Type B pancreatic cell (in vitro differentiated cells): ENCODE measurements around the gene GRK1. TPM values are rescaled to one million over a fixed set of nuclear protein-coding genes. Genes with fewer than 3 reads are reported as not detected.
A peak's percentile ranks its signal among the peaks of the same experiment; 100 is the strongest.

ENCODE experiments used
- DNase-seq: peaks from one replicate; pipeline ENCODE4 v3.0.0; 2021; ENCODE audit warnings: mixed read lengths; ENCODE audit not compliant: unreplicated experiment; ENCODE audit errors: extremely low spot score
- H3K27ac Mint-ChIP-seq: 2 replicates; pipeline ENCODE4 v1.8.0; 2021; ENCODE audit warnings: mild to moderate bottlenecking, mixed read lengths
- H3K27me3 Mint-ChIP-seq: 2 replicates; pipeline ENCODE4 v1.8.0; 2021; ENCODE audit warnings: mixed read lengths
- H3K36me3 Mint-ChIP-seq: 2 replicates; pipeline ENCODE4 v1.8.0; 2021; ENCODE audit warnings: mixed read lengths
- H3K4me1 Mint-ChIP-seq: one replicate; pipeline ENCODE4 v1.8.0; 2021; ENCODE audit warnings: mixed read lengths; ENCODE audit not compliant: unreplicated experiment
- H3K4me3 Mint-ChIP-seq: 2 replicates; pipeline ENCODE4 v1.8.0; 2021; ENCODE audit warnings: mild to moderate bottlenecking, mixed read lengths
- H3K9me3 Mint-ChIP-seq: 2 replicates; pipeline ENCODE4 v1.8.0; 2021; ENCODE audit warnings: mixed read lengths
- CTCF ChIP-seq: fragments of 200-600 bp; sonication (generic); conservative IDR thresholded peaks from 2 replicates; pipeline ENCODE4 v1.5.0; 2021; ENCODE audit warnings: antibody characterized with exemption, mild to moderate bottlenecking
- total RNA-seq: library from RNA; stranded (reverse); gene quantifications from 2 replicates; pipeline ENCODE4 v1.2.1, GENCODE V29; 2021; ENCODE audit warnings: low replicate concordance

GRK1 gene
- total RNA-seq, 1 donor from 2014 or later, result 0.85 TPM

DNA sequence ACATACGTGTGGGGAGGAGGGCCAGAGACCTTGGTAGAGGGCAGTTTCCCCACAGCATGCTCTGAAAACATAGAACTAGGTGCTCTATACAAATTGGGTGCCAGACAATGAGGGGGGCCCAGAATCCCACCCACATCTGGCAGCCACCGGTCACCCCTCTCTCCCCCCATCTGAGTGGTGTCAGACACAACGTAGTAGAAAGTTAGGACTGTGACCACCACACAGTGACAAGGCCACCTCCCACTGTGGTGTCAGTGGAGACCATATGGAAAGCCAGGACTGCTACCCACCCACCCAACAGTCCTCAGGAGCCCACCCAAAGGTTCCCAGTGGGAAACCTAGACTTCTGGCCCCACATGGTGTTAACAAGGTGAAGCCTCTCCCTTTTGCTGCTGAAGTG lies 7.0 kb upstream of the GRK1 start:
- no peak for TF ChIP-seq CTCF
- H3K27ac Mint-ChIP-seq, result no peak overlapping the region
- peak; percentile 45 for DNase-seq
- no peaks in the 10 kb centered on the region for H3K4me1 Mint-ChIP-seq
- peaks cover 2% of the 10 kb centered on the region for H3K27me3 Mint-ChIP-seq
- no peaks in the 10 kb centered on the region for H3K36me3 Mint-ChIP-seq
- no peak overlapping the region for H3K4me3 Mint-ChIP-seq
- H3K9me3 Mint-ChIP-seq, result no peaks in the 10 kb centered on the region

GRCh38 chr13:113661509-113661908 lies 5.5 kb upstream of the GRK1 start:
- no peak for TF ChIP-seq CTCF
- Mint-ChIP-seq H3K4me3 (no peak overlapping the region), H3K4me1 (no peaks in the 10 kb centered on the region), H3K9me3 (no peaks in the 10 kb centered on the region), H3K27me3 (peaks cover 2% of the 10 kb centered on the region), H3K36me3 (no peaks in the 10 kb centered on the region), H3K27ac (no peak overlapping the region)
- no peak for DNase-seq

GRCh38 chr13:113663934-113664333 lies 3.1 kb upstream of the GRK1 start:
- H3K4me1 Mint-ChIP-seq, result no peaks in the 10 kb centered on the region
- H3K9me3 Mint-ChIP-seq, result no peaks in the 10 kb centered on the region
- H3K27ac Mint-ChIP-seq, result no peak overlapping the region
- H3K36me3 Mint-ChIP-seq, result no peaks in the 10 kb centered on the region
- TF ChIP-seq CTCF, result no peak
- peaks cover 2% of the 10 kb centered on the region for H3K27me3 Mint-ChIP-seq
- DNase-seq, result peak; percentile 54
- no peak overlapping the region for H3K4me3 Mint-ChIP-seq

- Mint-ChIP-seq H3K27ac (no peak overlapping the region), H3K4me3 (no peak overlapping the region), H3K9me3 (no peaks in the 10 kb centered on the region), H3K36me3 (no peaks in the 10 kb centered on the region), H3K4me1 (no peaks in the 10 kb centered on the region), H3K27me3 (peaks cover 2% of the 10 kb centered on the region)
- TF ChIP-seq CTCF, result no peak
- peak; percentile 66 for DNase-seq
Observed at GRCh38 chr13:113664751-113665596, 2.0 kb upstream of the GRK1 start.

DNA sequence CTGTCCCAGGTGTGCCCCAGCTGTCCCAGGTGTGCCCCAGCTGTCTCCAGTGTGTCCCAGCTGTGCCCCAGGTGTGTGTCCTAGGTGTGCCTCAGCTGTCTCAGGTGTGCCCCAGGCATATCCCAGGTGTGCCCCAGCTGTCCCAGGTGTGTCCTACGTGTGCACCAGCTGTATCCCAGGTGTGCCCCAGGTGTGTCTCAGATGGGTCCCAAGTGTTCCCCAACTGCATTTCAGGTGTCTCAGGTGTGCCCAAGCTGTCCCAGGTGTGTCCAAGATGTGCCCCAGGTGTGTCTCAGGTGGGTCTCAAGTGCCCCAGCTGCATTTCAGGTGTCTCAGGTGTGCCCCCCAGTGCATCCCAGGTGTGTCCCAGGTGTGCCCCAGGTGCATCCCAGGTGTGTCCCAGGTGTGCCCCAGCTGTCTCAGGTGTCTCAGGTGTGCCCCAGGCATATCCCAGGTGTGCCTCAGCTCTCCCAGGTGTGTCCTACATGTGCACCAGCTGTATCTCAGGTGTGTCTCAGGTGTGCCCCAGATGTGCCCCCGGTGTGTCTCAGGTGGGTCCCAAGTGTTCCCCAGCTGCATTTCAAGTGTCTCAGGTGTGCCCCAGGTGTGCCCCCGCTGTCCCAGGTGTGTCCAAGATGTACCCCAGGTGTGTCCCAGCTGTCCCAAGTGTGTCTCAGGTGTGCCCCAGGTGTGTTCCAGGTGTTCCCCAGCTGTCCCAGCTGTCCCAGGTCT lies 1.3 kb upstream of the GRK1 start:
- DNase-seq, result peak; percentile 62
- no peak overlapping the region for H3K4me3 Mint-ChIP-seq
- H3K9me3 Mint-ChIP-seq, result no peaks in the 10 kb centered on the region

More for the DNA sequence above, 1.3 kb upstream of the GRK1 start:
- Mint-ChIP-seq H3K27ac (no peak overlapping the region), H3K27me3 (peaks cover 2% of the 10 kb centered on the region), H3K4me1 (no peaks in the 10 kb centered on the region), H3K36me3 (no peaks in the 10 kb centered on the region)
- TF ChIP-seq CTCF, result no peak
